Trophoblast cell (in vitro differentiated cells and primary cell): ENCODE data around the gene CHCHD4. TPM values are rescaled to one million over a fixed set of nuclear protein-coding genes. Genes with fewer than 3 reads are reported as not detected.

ENCODE experiments used
- DNase-seq, 2 donors: peaks; one replicate each; pipeline ENCODE4 v3.0.0-alpha.2; 2016
- H2AFZ ChIP-seq: 2 replicates; pipeline ENCODE4 v1.6.1; 2013; ENCODE audit warnings: low read length, moderate library complexity, mild to moderate bottlenecking; ENCODE audit not compliant: insufficient read depth, poor library complexity
- H2AK5ac ChIP-seq: 2 replicates; pipeline ENCODE4 v1.6.1; 2013; ENCODE audit warnings: mild to moderate bottlenecking, low read length
- H2BK120ac ChIP-seq: 2 replicates; pipeline ENCODE4 v1.6.1; 2013; ENCODE audit warnings: low read length, mild to moderate bottlenecking, moderate library complexity; ENCODE audit not compliant: insufficient read depth, poor library complexity
- H2BK12ac ChIP-seq: 2 replicates; pipeline ENCODE4 v1.6.1; 2013; ENCODE audit warnings: mild to moderate bottlenecking, low read length, moderate library complexity
- H2BK5ac ChIP-seq: 2 replicates; pipeline ENCODE4 v1.6.1; 2013; ENCODE audit warnings: low read length, low read depth, moderate library complexity, mild to moderate bottlenecking; ENCODE audit not compliant: poor library complexity
- H3K14ac ChIP-seq: 2 replicates; pipeline ENCODE4 v1.6.1; 2013; ENCODE audit warnings: mild to moderate bottlenecking, low read length
- H3K18ac ChIP-seq: 2 replicates; pipeline ENCODE4 v1.6.1; 2013; ENCODE audit warnings: mild to moderate bottlenecking, low read length
- H3K23ac ChIP-seq: 2 replicates; pipeline ENCODE4 v1.6.1; 2013; ENCODE audit warnings: low read length
- H3K27ac ChIP-seq: 2 replicates; pipeline ENCODE4 v1.5.1; 2013; ENCODE audit warnings: low read depth, mild to moderate bottlenecking, inconsistent platforms, low read length, moderate library complexity
- H3K27me3 ChIP-seq: 2 replicates; pipeline ENCODE4 v1.6.1; 2013; ENCODE audit warnings: inconsistent platforms, mild to moderate bottlenecking, low read length, moderate library complexity; ENCODE audit not compliant: insufficient read depth
- H3K36me3 ChIP-seq, 2 experiments: 1 replicate in 1 of 2; 2 replicates in 1 of 2; pipeline ENCODE4 v1.6.1; 2013; ENCODE audit warnings: low read length in 2 of 2, mild to moderate bottlenecking in 2 of 2, moderate library complexity in 1 of 2; ENCODE audit not compliant: insufficient read depth in 2 of 2, control insufficient read depth in 1 of 2
- H3K4ac ChIP-seq: 2 replicates; pipeline ENCODE4 v1.6.1; 2013; ENCODE audit warnings: low read depth, mild to moderate bottlenecking, low read length, moderate library complexity
- H3K4me1 ChIP-seq, 2 experiments: 1 replicate in 1 of 2; 2 replicates in 1 of 2; pipeline ENCODE4 v1.6.1; 2013; ENCODE audit warnings: low read length in 2 of 2, mild to moderate bottlenecking in 2 of 2, moderate library complexity in 1 of 2; ENCODE audit not compliant: insufficient read depth in 2 of 2, control insufficient read depth in 1 of 2
- H3K4me2 ChIP-seq: 2 replicates; pipeline ENCODE4 v1.6.1; 2013; ENCODE audit warnings: inconsistent platforms, mild to moderate bottlenecking, low read length, moderate library complexity
- H3K4me3 ChIP-seq: 2 replicates; pipeline ENCODE4 v1.5.1; 2013; ENCODE audit warnings: mild to moderate bottlenecking, low read depth, low read length, inconsistent platforms
- H3K79me1 ChIP-seq: one replicate; pipeline ENCODE4 v1.6.1; 2013; ENCODE audit warnings: low read length
- H3K79me2 ChIP-seq: 2 replicates; pipeline ENCODE4 v1.6.1; 2013; ENCODE audit warnings: low read length, mild to moderate bottlenecking; ENCODE audit not compliant: control insufficient read depth, insufficient read depth, poor library complexity
- H3K9ac ChIP-seq: 2 replicates; pipeline ENCODE4 v1.6.1; 2013; ENCODE audit warnings: mild to moderate bottlenecking, low read length
- H3K9me3 ChIP-seq: 2 replicates; pipeline ENCODE4 v1.6.1; 2013; ENCODE audit warnings: low read depth, mild to moderate bottlenecking, control low read depth, inconsistent platforms, low read length; ENCODE audit not compliant: insufficient read depth
- H4K12ac ChIP-seq: 2 replicates; pipeline ENCODE4 v1.6.1; 2013; ENCODE audit warnings: low read depth, mild to moderate bottlenecking, low read length, moderate library complexity
- H4K8ac ChIP-seq: 2 replicates; pipeline ENCODE4 v1.6.1; 2013; ENCODE audit warnings: low read depth, mild to moderate bottlenecking, low read length, moderate library complexity
- H4K91ac ChIP-seq: one replicate; pipeline ENCODE4 v1.6.1; 2013; ENCODE audit warnings: low read depth, mild to moderate bottlenecking, low read length, moderate library complexity
- WGBS: extraction: QIAGEN DNeasy Blood & Tissue Kit; methylation state at CpG from one replicate; pipeline ENCODE4 v1.1.7; 2013; ENCODE audit warnings: missing lambda C conversion rate; ENCODE audit not compliant: insufficient read length, insufficient coverage; ENCODE audit errors: extremely low coverage; 5-methylcytosine and 5-hydroxymethylcytosine counted together
- polyA plus RNA-seq: library from polyadenylated mRNA; stranded (reverse); fragments of 200-250 nt; gene quantifications from 2 replicates; pipeline ENCODE4 v1.2.3, GENCODE V29; 2013

The CHCHD4 gene
- 8.3 and 9.1 TPM in 2 replicates for polyA plus RNA-seq

DNA sequence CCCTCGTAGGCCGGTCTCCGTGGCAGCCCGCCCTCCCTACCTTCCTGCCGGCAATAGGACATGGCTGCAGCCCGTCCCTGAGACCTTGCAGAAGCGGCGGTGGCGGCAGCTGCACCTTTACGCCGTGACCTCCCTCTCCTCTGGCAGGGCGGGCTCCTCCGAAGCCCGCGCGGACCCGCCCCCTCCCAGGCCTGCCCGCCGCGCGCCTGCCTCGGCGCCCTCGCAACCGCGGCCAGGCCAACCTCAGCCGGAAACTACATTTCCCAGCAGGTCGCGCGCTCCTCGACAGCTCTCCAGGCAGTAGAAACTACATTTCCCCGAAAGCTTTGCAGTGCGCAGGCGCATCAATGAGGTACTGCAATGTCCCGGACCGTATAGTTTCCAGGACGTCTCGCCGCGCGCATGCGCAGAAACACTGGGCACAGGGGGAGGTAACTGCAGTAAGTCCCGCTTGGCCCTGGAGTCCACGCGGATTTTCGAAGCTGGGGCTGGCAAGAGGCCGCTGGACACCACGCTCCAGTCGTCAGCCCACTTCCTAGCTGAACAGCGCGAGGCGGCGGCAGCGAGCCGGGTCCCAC, at the start of gene CHCHD4, which contains the start of gene TMEM43:
CHCHD4 (minus strand) TSS at position 256 of the 578 bp plus-strand sequence; CDS start at position 62, 194 bp downstream.
TMEM43 (plus strand) TSS at position 438 of the 578 bp plus-strand sequence. CDS start 142 bp downstream, outside the sequence.
- peak within 1 kb of the TSS; percentile 91 for H3K4me3 ChIP-seq
- peaks cover 15 to 20% of the 10 kb centered on the region in 2 experiments for H3K4me1 ChIP-seq
- H2BK5ac ChIP-seq = peak within 1 kb of the TSS; percentile 71
- no peaks in the 10 kb centered on the region for H3K27me3 ChIP-seq
- peak within 1 kb of the TSS; percentile 79 for H4K12ac ChIP-seq
- peak within 1 kb of the TSS; percentile 57 for H2AK5ac ChIP-seq
- H3K18ac ChIP-seq = peak within 1 kb of the TSS; percentile 85
- H3K9me3 ChIP-seq = peaks cover 1% of the 10 kb centered on the region
- H3K79me1 ChIP-seq = peaks cover 13% of the 10 kb centered on the region
- peak within 1 kb of the TSS; percentile 86 for H3K9ac ChIP-seq
- WGBS = no CpG with 5 or more reads among the region's 55 CpGs
- H3K79me2 ChIP-seq = peaks cover 10% of the 10 kb centered on the region
- H3K14ac ChIP-seq = peak within 1 kb of the TSS; percentile 77
- no peak within 1 kb of the TSS for H2BK12ac ChIP-seq
- H3K4ac ChIP-seq = peak within 1 kb of the TSS; percentile 44
- peak within 1 kb of the TSS; percentile 75 for H3K27ac ChIP-seq
- H2AFZ ChIP-seq = peak within 1 kb of the TSS; percentile 85
- H3K4me2 ChIP-seq = peak within 1 kb of the TSS; percentile 88
- peak; percentile 99 to 100 for DNase-seq
- H3K23ac ChIP-seq = no peak within 1 kb of the TSS
- H4K91ac ChIP-seq = peak within 1 kb of the TSS; percentile 81
- H3K36me3 ChIP-seq = peaks cover 11 to 14% of the 10 kb centered on the region in 2 experiments
- H2BK120ac ChIP-seq = peak within 1 kb of the TSS; percentile 68
- peak within 1 kb of the TSS; percentile 90 for H4K8ac ChIP-seq

GRCh38 chr3:14172496-14172895, 47.8 kb upstream of the CHCHD4 start:
- H2BK120ac ChIP-seq = no peak overlapping the region
- no peak overlapping the region for H4K91ac ChIP-seq
- DNase-seq = peak in 1 of 2 donors; percentile 36
- no peaks in the 10 kb centered on the region for H3K9me3 ChIP-seq
- no CpG with 5 or more reads among the region's 5 CpGs for WGBS
- no peak overlapping the region for H2BK5ac ChIP-seq
- H2BK12ac ChIP-seq = no peak overlapping the region
- peaks cover 2% of the 10 kb centered on the region for H3K79me2 ChIP-seq
- no peaks in the 10 kb centered on the region for H3K27me3 ChIP-seq
- H3K18ac ChIP-seq = no peak overlapping the region
- H3K4me1 ChIP-seq = peaks cover 3 to 10% of the 10 kb centered on the region in 2 experiments
- no peak overlapping the region for H3K23ac ChIP-seq
- H3K79me1 ChIP-seq = no peaks in the 10 kb centered on the region
- H3K36me3 ChIP-seq = peaks cover 15 to 32% of the 10 kb centered on the region in 2 experiments
- H3K4ac ChIP-seq = no peak overlapping the region
- no peak overlapping the region for H3K4me3 ChIP-seq
- no peak overlapping the region for H4K12ac ChIP-seq
- H3K14ac ChIP-seq = no peak overlapping the region
- no peak overlapping the region for H2AFZ ChIP-seq
- no peak overlapping the region for H3K27ac ChIP-seq
- no peak overlapping the region for H4K8ac ChIP-seq
- H3K4me2 ChIP-seq = no peak overlapping the region
- no peak overlapping the region for H3K9ac ChIP-seq
- H2AK5ac ChIP-seq = no peak overlapping the region

DNA sequence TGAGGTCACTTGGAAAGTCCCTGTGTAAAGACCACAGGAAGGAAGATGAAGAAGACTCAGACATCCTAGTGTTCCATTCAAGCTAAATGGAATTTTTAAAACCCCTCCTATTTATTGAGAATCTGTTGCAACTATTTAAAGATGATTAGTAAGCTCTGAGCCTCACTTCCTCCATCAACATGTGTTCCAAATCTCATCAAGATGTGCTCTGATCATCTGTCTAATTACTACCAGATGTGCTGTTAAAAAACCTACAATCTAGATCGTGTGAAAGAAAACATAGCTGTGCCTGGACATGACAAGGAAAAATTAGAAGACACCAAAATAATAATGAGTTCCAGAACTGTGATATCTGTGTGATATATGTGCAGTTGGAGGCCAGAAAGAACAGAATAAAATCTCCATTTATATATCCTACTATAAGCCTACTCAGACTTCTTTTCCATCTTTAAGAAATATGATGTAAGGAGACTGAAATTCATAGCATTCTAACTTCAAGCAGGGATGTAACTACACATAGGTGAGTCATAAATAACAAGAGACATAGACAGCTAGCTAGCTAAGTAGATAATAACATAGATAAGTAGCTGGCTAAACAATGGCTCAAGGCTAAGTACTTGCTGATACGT, 46.0 kb upstream of the CHCHD4 start:
- H3K4me1 ChIP-seq = peaks cover 3 to 8% of the 10 kb centered on the region in 2 experiments
- no peak overlapping the region for H3K4me2 ChIP-seq
- H3K79me1 ChIP-seq = no peaks in the 10 kb centered on the region
- no peak overlapping the region for H3K4ac ChIP-seq
- no peaks in the 10 kb centered on the region for H3K27me3 ChIP-seq
- no peak overlapping the region for H2BK120ac ChIP-seq
- H3K18ac ChIP-seq = no peak overlapping the region
- WGBS = no CpG with 5 or more reads among the region's 2 CpGs
- no peak overlapping the region for H3K23ac ChIP-seq
- no peaks in the 10 kb centered on the region for H3K9me3 ChIP-seq
- H4K12ac ChIP-seq = no peak overlapping the region
- H4K91ac ChIP-seq = no peak overlapping the region
- H2BK12ac ChIP-seq = no peak overlapping the region
- no peak overlapping the region for H4K8ac ChIP-seq
- no peak overlapping the region for H3K4me3 ChIP-seq
- no peak overlapping the region for H3K9ac ChIP-seq
- H2AK5ac ChIP-seq = no peak overlapping the region
- DNase-seq = peak; percentile 16 to 78
- H3K36me3 ChIP-seq = peaks cover 22 to 46% of the 10 kb centered on the region in 2 experiments
- H3K27ac ChIP-seq = no peak overlapping the region
- no peak overlapping the region for H2BK5ac ChIP-seq
- no peak overlapping the region for H3K14ac ChIP-seq
- no peaks in the 10 kb centered on the region for H3K79me2 ChIP-seq
- H2AFZ ChIP-seq = no peak overlapping the region

- no peak for DNase-seq
- Histone ChIP-seq H3K18ac (no peak overlapping the region), H2BK12ac (no peak overlapping the region)
Measured at GRCh38 chr3:14169871-14170270, 45.2 kb upstream of the CHCHD4 start.

More at GRCh38 chr3:14169871-14170270, 45.2 kb upstream of the CHCHD4 start:
- Histone ChIP-seq H4K8ac (no peak overlapping the region), H3K9ac (no peak overlapping the region), H3K9me3 (no peaks in the 10 kb centered on the region), H2AFZ (no peak overlapping the region), H2AK5ac (no peak overlapping the region), H3K4me1 (peaks cover 3 to 8% of the 10 kb centered on the region in 2 experiments), H4K91ac (no peak overlapping the region), H3K27me3 (no peaks in the 10 kb centered on the region), H4K12ac (no peak overlapping the region), H3K4me2 (no peak overlapping the region), H3K36me3 (peaks cover 28 to 52% of the 10 kb centered on the region in 2 experiments), H3K4ac (no peak overlapping the region), H2BK120ac (no peak overlapping the region), H2BK5ac (no peak overlapping the region), H3K79me2 (no peaks in the 10 kb centered on the region), H3K23ac (no peak overlapping the region), H3K27ac (no peak overlapping the region), H3K79me1 (no peaks in the 10 kb centered on the region), H3K4me3 (no peak overlapping the region), H3K14ac (no peak overlapping the region)
